Testis (tissue), 2 donors: Measurements from ENCODE around the gene TAAR8.

Experiments
- POLR2A ChIP-seq: fragments of 450-650 bp; IDR thresholded peaks from one replicate; pipeline ENCODE4 v1.6.1; 2017; ENCODE audit warnings: antibody characterized with exemption, mild to moderate bottlenecking, moderate library complexity
- TF ChIP-seq, protein P1 (sequence below), 3 experiments: fragments of 450-650 bp in 2 of 3; fragments of 200-600 bp in 1 of 3; sonication (generic) in 1 of 3; IDR thresholded peaks; one replicate each; pipeline ENCODE4 v1.5.1; 2016 to 2019; ENCODE audit warnings: antibody characterized with exemption in 3 of 3, mild to moderate bottlenecking in 2 of 3, moderate library complexity in 1 of 3

DNA sequence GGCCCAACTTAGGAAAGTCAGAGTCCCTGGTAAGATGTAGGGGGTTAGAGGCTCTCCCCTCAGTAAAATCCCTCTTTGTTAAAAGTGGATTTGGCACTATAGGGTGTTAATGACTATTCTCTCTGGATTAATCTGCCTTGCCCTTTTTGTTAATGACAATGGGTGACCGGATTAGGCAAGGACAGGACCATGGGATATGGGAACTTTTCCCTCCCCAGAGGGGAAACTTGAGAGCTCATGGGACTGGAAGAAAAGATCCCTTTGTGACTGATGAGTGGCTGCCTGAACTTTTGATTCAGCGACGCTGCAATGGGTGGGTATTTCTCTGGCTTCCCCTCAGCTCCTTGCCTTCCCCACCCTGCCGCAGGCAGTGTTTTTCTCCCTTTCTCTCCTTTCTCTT lies 26.6 kb upstream of the TAAR8 start:
- TF ChIP-seq, protein P1, sequence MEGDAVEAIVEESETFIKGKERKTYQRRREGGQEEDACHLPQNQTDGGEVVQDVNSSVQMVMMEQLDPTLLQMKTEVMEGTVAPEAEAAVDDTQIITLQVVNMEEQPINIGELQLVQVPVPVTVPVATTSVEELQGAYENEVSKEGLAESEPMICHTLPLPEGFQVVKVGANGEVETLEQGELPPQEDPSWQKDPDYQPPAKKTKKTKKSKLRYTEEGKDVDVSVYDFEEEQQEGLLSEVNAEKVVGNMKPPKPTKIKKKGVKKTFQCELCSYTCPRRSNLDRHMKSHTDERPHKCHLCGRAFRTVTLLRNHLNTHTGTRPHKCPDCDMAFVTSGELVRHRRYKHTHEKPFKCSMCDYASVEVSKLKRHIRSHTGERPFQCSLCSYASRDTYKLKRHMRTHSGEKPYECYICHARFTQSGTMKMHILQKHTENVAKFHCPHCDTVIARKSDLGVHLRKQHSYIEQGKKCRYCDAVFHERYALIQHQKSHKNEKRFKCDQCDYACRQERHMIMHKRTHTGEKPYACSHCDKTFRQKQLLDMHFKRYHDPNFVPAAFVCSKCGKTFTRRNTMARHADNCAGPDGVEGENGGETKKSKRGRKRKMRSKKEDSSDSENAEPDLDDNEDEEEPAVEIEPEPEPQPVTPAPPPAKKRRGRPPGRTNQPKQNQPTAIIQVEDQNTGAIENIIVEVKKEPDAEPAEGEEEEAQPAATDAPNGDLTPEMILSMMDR (IDR thresholded peaks at IDR 0.05): no peak
- no peak for TF ChIP-seq POLR2A
